ENCODE results near the gene SZRD1.

The SZRD1 gene

DNA sequence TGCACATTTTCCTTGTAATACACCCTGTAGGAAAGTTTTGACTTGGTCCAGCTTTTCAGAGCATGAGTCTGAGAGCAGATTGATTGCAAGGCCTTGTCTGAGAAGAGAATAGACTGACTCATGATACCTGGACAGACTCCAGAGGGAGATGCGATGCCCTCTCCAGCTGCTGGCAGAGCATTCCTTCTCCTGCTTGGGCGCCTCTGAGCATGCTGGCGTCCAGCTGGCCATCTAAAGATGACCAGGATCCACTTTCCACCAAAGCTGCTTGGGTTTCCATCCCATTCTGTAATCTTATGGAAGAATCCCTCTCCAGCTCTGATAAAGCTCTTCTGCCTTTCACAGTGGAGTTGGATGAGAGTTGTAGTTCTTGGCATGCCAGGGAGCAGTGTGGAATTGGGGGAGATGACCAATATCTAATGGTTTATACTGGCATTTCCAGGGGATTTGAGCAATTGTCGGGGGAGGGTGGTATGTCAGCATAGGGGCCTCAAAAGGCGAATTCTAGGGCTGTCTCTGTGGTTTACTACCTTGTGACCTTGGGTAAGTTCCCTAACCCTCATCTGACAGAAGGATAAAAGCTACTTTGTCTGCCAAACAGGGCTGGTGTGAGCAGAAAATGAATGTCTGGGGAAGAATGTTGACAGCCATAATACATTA lies 19.5 kb downstream of the SZRD1 start:
- H3K27me3 ChIP-seq (ENCODE audit: insufficient read depth, poor library complexity, severe bottlenecking), result no peaks in the 10 kb centered on the region
- H3K36me3 ChIP-seq (ENCODE audit: low read depth), result no peaks in the 10 kb centered on the region; the same call in 1 of the 2 replicates
- no peak overlapping the region for H3K4me3 ChIP-seq (ENCODE audit: severe bottlenecking)
- no peak for DNase-seq (ENCODE audit: low spot score)
- TF ChIP-seq, protein P1, sequence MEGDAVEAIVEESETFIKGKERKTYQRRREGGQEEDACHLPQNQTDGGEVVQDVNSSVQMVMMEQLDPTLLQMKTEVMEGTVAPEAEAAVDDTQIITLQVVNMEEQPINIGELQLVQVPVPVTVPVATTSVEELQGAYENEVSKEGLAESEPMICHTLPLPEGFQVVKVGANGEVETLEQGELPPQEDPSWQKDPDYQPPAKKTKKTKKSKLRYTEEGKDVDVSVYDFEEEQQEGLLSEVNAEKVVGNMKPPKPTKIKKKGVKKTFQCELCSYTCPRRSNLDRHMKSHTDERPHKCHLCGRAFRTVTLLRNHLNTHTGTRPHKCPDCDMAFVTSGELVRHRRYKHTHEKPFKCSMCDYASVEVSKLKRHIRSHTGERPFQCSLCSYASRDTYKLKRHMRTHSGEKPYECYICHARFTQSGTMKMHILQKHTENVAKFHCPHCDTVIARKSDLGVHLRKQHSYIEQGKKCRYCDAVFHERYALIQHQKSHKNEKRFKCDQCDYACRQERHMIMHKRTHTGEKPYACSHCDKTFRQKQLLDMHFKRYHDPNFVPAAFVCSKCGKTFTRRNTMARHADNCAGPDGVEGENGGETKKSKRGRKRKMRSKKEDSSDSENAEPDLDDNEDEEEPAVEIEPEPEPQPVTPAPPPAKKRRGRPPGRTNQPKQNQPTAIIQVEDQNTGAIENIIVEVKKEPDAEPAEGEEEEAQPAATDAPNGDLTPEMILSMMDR (IDR thresholded peaks at IDR 0.05; ENCODE audit: poor library complexity, severe bottlenecking), result no peak
- peaks cover 25% of the 10 kb centered on the region for H3K4me1 ChIP-seq (ENCODE audit: insufficient read depth, poor library complexity, severe bottlenecking)
- peak overlapping the region; percentile 9 for H3K27ac ChIP-seq (ENCODE audit: poor library complexity, severe bottlenecking)
- ATAC-seq (ENCODE audit: low read depth), result peak; percentile 94
- no peaks in the 10 kb centered on the region for H3K9me3 ChIP-seq (ENCODE audit: severe bottlenecking)

DNA sequence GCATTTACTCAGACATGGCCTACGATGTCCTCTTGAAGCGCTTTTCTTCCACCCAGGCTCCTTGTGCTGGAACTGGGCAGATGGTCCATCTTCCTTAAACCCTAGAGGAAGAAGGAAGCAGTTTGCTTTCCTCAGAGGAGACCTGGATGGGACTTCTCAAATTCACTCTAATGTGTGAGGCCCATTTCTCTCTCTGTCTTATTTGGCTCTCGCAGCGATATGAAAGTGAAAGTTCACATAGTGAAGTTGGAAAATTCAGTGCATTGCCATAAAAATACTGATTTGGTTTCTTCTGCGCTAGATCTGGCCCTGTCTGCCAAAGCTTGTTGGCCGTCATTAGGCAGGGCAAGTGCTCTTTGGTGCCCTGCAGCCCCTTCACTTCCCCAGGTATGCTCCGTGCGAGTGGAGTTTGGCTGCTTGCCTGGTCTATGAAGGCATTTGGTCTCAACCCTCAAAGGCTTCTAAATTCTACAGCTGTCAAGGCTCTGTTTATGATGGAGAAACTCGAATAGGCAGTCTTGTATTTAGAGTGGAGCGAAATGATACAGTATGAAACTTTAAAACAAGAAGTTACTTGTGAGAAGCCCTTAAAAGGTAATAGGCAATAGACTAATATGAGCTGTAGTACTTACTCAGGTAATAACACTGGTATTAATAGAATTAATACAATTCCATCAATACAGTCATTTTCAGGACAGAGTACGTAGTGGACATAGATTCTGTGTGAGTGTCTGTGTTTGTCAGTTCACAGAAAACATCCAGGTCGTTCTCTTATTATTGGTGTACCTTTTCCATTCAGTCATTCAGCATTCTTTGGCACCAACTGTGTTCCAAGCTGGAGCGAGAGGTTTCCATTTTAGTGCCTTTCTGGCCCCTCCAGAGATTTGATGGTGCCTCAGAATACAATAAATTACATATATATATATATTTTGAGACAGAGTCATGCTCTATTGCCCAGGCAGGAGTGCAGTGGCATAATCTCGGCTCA lies 20.5 kb downstream of the SZRD1 start:
- DNase-seq (ENCODE audit: low spot score), result no peak
- Histone ChIP-seq H3K4me1 (ENCODE audit: insufficient read depth, poor library complexity, severe bottlenecking) (peaks cover 25% of the 10 kb centered on the region), H3K4me3 (ENCODE audit: severe bottlenecking) (no peak overlapping the region), H3K36me3 (ENCODE audit: low read depth) (no peaks in the 10 kb centered on the region; the same call in 1 of the 2 replicates), H3K9me3 (ENCODE audit: severe bottlenecking) (no peaks in the 10 kb centered on the region), H3K27ac (ENCODE audit: poor library complexity, severe bottlenecking) (no peak overlapping the region), H3K27me3 (ENCODE audit: insufficient read depth, poor library complexity, severe bottlenecking) (no peaks in the 10 kb centered on the region)
- TF ChIP-seq, protein P1 (IDR thresholded peaks at IDR 0.05; ENCODE audit: poor library complexity, severe bottlenecking), result no peak
- no peak for ATAC-seq (ENCODE audit: low read depth)

DNA sequence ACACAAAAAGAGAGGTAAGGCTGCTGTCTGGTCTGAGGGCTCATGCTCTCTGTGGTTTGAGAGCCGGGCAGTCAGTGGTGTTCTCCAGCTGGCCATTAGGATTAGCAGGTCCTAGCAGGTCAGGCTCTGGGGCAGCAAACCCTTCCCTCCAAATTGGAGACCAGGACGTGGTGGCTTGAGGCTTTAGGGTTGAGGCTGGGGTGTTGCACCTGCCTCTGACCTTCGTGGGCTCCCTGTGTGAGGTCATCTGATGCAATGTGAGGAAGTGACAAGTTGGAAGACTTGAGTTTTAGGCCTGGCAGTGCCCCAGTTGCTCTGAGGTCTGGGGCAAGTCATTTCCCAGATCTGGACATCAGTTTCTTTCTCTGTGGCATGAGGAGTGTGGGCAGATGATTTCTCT lies 24.4 kb downstream of the SZRD1 start:
- peaks cover 19% of the 10 kb centered on the region for H3K4me1 ChIP-seq (ENCODE audit: insufficient read depth, poor library complexity, severe bottlenecking)
- peaks cover 26% of the 10 kb centered on the region for H3K36me3 ChIP-seq (ENCODE audit: low read depth)
- DNase-seq (ENCODE audit: low spot score) (no peak), ATAC-seq (ENCODE audit: low read depth) (no peak)
- no peaks in the 10 kb centered on the region for H3K27me3 ChIP-seq (ENCODE audit: insufficient read depth, poor library complexity, severe bottlenecking)
- no peak overlapping the region for H3K4me3 ChIP-seq (ENCODE audit: severe bottlenecking)
- no peaks in the 10 kb centered on the region for H3K9me3 ChIP-seq (ENCODE audit: severe bottlenecking)
- no peak overlapping the region for H3K27ac ChIP-seq (ENCODE audit: poor library complexity, severe bottlenecking)
- TF ChIP-seq, protein P1 (IDR thresholded peaks at IDR 0.05; ENCODE audit: poor library complexity, severe bottlenecking), result no peak

DNA sequence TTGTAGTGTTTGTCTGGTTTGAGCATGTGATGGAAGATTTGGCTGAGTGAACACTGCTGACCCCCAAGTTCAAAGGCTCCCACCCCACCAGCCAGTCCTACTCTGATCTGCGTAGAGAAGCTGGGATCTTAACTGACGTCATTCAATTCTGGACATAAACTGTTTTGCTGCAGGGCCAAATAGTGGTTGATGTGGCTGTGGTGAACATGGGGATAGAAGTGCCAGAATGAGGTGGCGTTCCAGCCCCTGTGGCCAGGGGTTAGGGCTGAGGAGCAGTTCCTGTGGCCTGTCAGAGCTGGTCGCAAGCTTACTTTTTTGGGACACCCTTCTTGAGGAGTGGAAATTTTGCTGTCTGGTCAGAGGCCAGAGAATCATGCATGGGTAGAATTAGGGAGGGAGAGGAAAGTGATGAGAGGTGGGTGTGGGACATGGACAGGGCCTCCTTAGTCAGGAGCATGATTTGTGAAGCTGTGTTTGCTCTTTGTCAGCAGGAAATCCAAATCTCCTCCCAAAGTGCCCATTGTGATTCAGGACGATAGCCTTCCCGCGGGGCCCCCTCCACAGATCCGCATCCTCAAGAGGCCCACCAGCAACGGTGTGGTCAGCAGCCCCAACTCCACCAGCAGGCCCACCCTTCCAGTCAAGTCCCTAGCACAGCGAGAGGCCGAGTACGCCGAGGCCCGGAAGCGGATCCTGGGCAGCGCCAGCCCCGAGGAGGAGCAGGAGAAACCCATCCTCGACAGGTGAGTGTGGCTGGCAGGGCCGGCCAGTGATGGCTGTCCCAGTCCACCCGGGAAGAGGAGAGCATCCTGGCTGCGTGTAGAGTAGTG lies 25.9 kb downstream of the SZRD1 start:
- peaks cover 8% of the 10 kb centered on the region for H3K4me1 ChIP-seq (ENCODE audit: insufficient read depth, poor library complexity, severe bottlenecking)
- H3K4me3 ChIP-seq (ENCODE audit: severe bottlenecking), result no peak overlapping the region
- H3K9me3 ChIP-seq (ENCODE audit: severe bottlenecking), result no peaks in the 10 kb centered on the region
- H3K27me3 ChIP-seq (ENCODE audit: insufficient read depth, poor library complexity, severe bottlenecking), result no peaks in the 10 kb centered on the region
- TF ChIP-seq, protein P1 (IDR thresholded peaks at IDR 0.05; ENCODE audit: poor library complexity, severe bottlenecking), result no peak
- DNase-seq (ENCODE audit: low spot score), result no peak
- H3K36me3 ChIP-seq (ENCODE audit: low read depth), result peaks cover 31% of the 10 kb centered on the region
- H3K27ac ChIP-seq (ENCODE audit: poor library complexity, severe bottlenecking), result no peak overlapping the region
- ATAC-seq (ENCODE audit: low read depth), result no peak
